ENCODE data around the gene MYOG. TPM values are rescaled to one million over a fixed set of nuclear protein-coding genes. Genes with fewer than 3 reads are reported as not detected.

The MYOG gene
- total and polyA plus RNA-seq, 2 donors (not counting 1 experiment from before 2014, with no cell fraction given): not detected

DNA sequence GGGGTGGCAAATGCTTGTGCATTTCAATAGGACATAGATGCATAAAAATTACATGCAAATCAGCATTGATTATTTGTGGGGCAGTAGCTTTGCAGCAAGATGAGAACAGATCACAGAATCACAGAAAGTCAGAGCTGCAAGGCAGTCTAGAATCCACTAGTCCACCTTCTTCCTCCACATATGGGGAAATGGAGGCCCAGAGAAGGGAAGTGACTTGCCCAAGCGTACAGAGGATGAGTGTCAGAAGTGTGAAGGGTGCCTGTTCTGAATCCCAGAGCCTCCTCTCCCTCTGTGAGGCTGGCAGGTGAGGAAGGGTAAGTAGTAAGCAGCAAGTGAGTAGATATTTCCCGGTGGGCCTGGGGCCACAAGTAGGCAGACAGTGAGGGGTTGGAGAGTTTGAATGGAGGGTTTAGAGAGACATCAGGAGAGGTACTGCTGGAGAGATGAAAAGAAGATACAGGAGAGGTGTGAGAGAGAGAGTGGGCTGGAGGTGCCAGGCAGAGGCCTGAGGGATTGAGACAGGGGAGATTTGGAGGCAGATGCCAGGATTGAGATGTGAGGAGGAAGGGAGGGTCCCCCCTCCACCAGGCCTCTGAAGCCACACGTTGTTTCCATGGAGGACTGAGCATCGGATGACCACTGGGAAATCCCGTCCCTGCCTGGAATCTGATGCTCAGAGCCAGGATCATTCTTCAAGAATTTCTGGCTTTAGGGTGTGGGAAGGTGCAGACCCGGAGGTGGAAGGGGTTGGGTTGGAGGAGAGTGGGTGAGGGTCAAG is 4.8 kb upstream of the MYOG start:
- Histone ChIP-seq H3K27me3 (ENCODE audit: control insufficient read depth, insufficient read depth, low read length) (peaks cover 17% of the 10 kb centered on the region), H2AFZ (ENCODE audit: low read length) (no peak overlapping the region), H3K4me1 (ENCODE audit: control insufficient read depth, extremely low read depth, insufficient read depth, low read length) (no peaks in the 10 kb centered on the region), H3K27ac (ENCODE audit: insufficient read depth, low read length) (no peak overlapping the region), H3K9me3 (ENCODE audit: control insufficient read depth, insufficient read depth, low read depth, low read length) (no peaks in the 10 kb centered on the region), H4K20me1 (ENCODE audit: control insufficient read depth, extremely low read depth, insufficient read depth, low read length) (no peaks in the 10 kb centered on the region), H3K4me2 (ENCODE audit: extremely low read depth, insufficient read depth, low read length) (no peak overlapping the region), H3K79me2 (ENCODE audit: control insufficient read depth, insufficient read depth, low read length) (no peaks in the 10 kb centered on the region), H3K9ac (ENCODE audit: insufficient read depth, low read length) (no peak overlapping the region), H3K4me3 (replicated peaks in 1 of 4; ENCODE audit: control extremely low read depth in 1 of 4, insufficient read depth in 1 of 4, low read depth in 3 of 4, low read length in 4 of 4) (no peak overlapping the region), H3K36me3 (ENCODE audit: control insufficient read depth, insufficient read depth, low read length) (no peaks in the 10 kb centered on the region)
- peak in 1 of 2 donors; percentile 29 for DNase-seq (ENCODE audit: low read depth in 2 of 2)
- TF ChIP-seq EZH2 (IDR thresholded peaks at IDR 0.05; ENCODE audit: low read length, missing control alignments): no peak
- TF ChIP-seq, protein P1, sequence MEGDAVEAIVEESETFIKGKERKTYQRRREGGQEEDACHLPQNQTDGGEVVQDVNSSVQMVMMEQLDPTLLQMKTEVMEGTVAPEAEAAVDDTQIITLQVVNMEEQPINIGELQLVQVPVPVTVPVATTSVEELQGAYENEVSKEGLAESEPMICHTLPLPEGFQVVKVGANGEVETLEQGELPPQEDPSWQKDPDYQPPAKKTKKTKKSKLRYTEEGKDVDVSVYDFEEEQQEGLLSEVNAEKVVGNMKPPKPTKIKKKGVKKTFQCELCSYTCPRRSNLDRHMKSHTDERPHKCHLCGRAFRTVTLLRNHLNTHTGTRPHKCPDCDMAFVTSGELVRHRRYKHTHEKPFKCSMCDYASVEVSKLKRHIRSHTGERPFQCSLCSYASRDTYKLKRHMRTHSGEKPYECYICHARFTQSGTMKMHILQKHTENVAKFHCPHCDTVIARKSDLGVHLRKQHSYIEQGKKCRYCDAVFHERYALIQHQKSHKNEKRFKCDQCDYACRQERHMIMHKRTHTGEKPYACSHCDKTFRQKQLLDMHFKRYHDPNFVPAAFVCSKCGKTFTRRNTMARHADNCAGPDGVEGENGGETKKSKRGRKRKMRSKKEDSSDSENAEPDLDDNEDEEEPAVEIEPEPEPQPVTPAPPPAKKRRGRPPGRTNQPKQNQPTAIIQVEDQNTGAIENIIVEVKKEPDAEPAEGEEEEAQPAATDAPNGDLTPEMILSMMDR (conservative IDR thresholded peaks at IDR 0.05 in 1 of 2, IDR thresholded peaks at IDR 0.05 in 1 of 2; ENCODE audit: low read depth in 1 of 2, low read length in 2 of 2): no peak

DNA sequence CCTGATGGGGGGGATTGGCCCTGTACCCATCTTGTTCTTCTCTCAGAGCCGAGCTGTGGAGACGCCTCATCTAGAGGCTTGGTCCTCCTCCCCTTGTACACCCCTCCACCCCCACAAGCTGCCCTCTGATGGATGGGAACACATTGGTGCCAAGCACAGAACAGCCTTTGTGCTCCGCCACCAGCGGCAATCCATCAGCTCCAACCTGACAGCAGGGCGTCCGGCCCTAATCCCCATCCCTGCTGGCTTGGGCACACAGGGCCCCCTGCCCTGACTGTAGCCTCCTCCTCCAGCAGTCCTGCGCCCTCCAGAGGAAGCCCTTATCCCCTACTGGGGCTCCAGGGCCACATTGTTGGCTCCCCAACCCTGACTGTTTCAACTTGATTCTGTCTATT is 3.8 kb upstream of the MYOG start:
- DNase-seq (ENCODE audit: low read depth in 2 of 2): no peak
- no peak overlapping the region for H3K9ac ChIP-seq (ENCODE audit: insufficient read depth, low read length)

DNA sequence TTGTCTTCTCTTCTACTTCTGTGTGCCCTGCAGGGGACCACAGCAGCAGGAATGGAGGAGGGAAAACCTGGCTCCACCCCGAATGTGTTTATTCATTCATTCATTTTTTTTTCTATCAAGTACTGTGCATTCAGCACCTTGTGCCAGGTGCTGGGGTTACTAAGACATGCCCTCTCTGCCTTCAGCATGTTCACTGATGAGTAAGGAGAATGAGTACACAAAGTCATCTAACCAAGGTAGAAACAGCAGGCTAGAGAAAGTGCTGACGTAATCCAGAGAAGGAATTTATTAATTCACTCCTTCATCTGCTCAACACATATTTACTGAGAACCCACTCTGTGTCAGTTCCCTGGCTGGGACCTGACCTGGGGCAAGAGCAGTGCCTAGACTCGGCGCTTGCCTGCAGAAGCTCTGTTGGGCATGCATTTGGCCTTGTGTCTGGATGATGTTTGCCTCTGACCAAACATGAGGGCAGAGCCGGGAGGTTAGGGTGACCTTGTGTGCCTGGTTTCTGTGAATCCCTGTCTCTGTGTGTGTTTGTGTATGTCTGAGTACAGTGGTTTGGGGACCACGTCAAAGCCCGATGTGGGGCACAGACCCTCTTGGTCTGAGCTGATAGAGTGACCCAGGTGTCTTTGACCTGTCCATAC is 3.3 kb upstream of the MYOG start:
- Histone ChIP-seq H3K4me3 (replicated peaks in 1 of 4; ENCODE audit: control extremely low read depth in 1 of 4, insufficient read depth in 1 of 4, low read depth in 3 of 4, low read length in 4 of 4) (no peak overlapping the region), H3K27ac (ENCODE audit: insufficient read depth, low read length) (no peak overlapping the region), H3K36me3 (ENCODE audit: control insufficient read depth, insufficient read depth, low read length) (no peaks in the 10 kb centered on the region), H3K4me2 (ENCODE audit: extremely low read depth, insufficient read depth, low read length) (no peak overlapping the region), H3K4me1 (ENCODE audit: control insufficient read depth, extremely low read depth, insufficient read depth, low read length) (no peaks in the 10 kb centered on the region), H4K20me1 (ENCODE audit: control insufficient read depth, extremely low read depth, insufficient read depth, low read length) (no peaks in the 10 kb centered on the region), H2AFZ (ENCODE audit: low read length) (no peak overlapping the region), H3K27me3 (ENCODE audit: control insufficient read depth, insufficient read depth, low read length) (peaks cover 17% of the 10 kb centered on the region), H3K79me2 (ENCODE audit: control insufficient read depth, insufficient read depth, low read length) (no peaks in the 10 kb centered on the region), H3K9ac (ENCODE audit: insufficient read depth, low read length) (no peak overlapping the region), H3K9me3 (ENCODE audit: control insufficient read depth, insufficient read depth, low read depth, low read length) (no peaks in the 10 kb centered on the region)
- TF ChIP-seq EZH2 (IDR thresholded peaks at IDR 0.05; ENCODE audit: low read length, missing control alignments): no peak
- TF ChIP-seq, protein P1 (conservative IDR thresholded peaks at IDR 0.05 in 1 of 2, IDR thresholded peaks at IDR 0.05 in 1 of 2; ENCODE audit: low read depth in 1 of 2, low read length in 2 of 2): no peak
- DNase-seq (ENCODE audit: low read depth in 2 of 2): no peak

More for the DNA sequence above, 3.8 kb upstream of the MYOG start:
- H3K4me2 ChIP-seq (ENCODE audit: extremely low read depth, insufficient read depth, low read length): no peak overlapping the region
- H3K27me3 ChIP-seq (ENCODE audit: control insufficient read depth, insufficient read depth, low read length): peaks cover 17% of the 10 kb centered on the region
- H3K36me3 ChIP-seq (ENCODE audit: control insufficient read depth, insufficient read depth, low read length): no peaks in the 10 kb centered on the region
- TF ChIP-seq EZH2 (IDR thresholded peaks at IDR 0.05; ENCODE audit: low read length, missing control alignments): no peak
- TF ChIP-seq, protein P1 (conservative IDR thresholded peaks at IDR 0.05 in 1 of 2, IDR thresholded peaks at IDR 0.05 in 1 of 2; ENCODE audit: low read depth in 1 of 2, low read length in 2 of 2): no peak
- no peak overlapping the region for H3K27ac ChIP-seq (ENCODE audit: insufficient read depth, low read length)
- no peak overlapping the region for H3K4me3 ChIP-seq (replicated peaks in 1 of 4; ENCODE audit: control extremely low read depth in 1 of 4, insufficient read depth in 1 of 4, low read depth in 3 of 4, low read length in 4 of 4)
- no peaks in the 10 kb centered on the region for H4K20me1 ChIP-seq (ENCODE audit: control insufficient read depth, extremely low read depth, insufficient read depth, low read length)
- no peaks in the 10 kb centered on the region for H3K4me1 ChIP-seq (ENCODE audit: control insufficient read depth, extremely low read depth, insufficient read depth, low read length)
- H3K79me2 ChIP-seq (ENCODE audit: control insufficient read depth, insufficient read depth, low read length): no peaks in the 10 kb centered on the region
- H3K9me3 ChIP-seq (ENCODE audit: control insufficient read depth, insufficient read depth, low read depth, low read length): no peaks in the 10 kb centered on the region
- H2AFZ ChIP-seq (ENCODE audit: low read length): no peak overlapping the region
